Astrocyte of the cerebellum (primary cell): Measurements from ENCODE around the gene KCNB1.
"Not testable (repeated sequence)": the region's sequence is repeated elsewhere in the genome, so short reads cannot be mapped to it uniquely, and the experiment has no call there.

Source experiments
- DNase-seq: peaks from one replicate; pipeline ENCODE4 v3.0.0-alpha.2; 2011; ENCODE audit warnings: low read depth
- H3K4me3 ChIP-seq: 2 replicates; pipeline ENCODE4 v1.5.1; 2011; ENCODE audit warnings: mild to moderate bottlenecking, low read depth, low read length, moderate library complexity
- in situ Hi-C: cut with HindIII; loops from 2 replicates; pipeline ENCODE4 v1.10.0; 2017; ENCODE audit warnings: low sequenced_read_pairs
- TF ChIP-seq, protein P1 (sequence below): IDR thresholded peaks from 2 replicates; pipeline ENCODE4 v1.5.1; 2012; ENCODE audit warnings: low read length, low read depth, moderate library complexity, mild to moderate bottlenecking; ENCODE audit errors: missing control alignments

The KCNB1 gene

DNA sequence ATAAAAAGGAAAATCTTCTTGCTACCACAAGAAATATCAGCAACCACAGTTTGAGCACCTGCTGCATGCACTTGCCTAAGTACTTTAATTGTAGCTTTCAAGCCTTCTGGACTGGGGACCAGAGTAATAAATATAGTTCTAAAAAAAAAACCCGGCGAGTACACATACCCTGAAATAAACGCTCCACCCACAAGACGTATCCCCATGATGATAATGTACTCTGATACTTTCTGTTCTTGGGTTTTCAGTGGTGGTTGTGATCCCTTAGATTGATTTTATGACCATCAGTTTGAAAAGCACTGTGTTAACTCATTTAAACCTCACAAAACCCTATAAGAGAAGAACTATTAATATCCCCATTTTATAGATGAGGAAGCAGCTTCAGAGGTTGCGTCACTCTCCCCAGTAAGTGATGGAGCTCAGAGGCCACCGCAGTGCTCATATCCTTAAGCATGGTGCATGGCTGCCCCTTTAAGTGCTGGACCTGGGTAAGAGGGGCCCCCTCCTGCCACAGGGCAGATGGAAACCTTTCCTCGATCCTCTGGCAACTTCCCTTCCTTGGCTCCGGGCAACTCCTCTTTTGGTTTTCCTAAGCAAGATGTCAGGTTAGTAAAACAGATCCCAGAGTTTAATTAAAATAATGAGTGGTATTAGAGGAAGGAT, 67.3 kb downstream of the KCNB1 start:
- TF ChIP-seq, protein P1, sequence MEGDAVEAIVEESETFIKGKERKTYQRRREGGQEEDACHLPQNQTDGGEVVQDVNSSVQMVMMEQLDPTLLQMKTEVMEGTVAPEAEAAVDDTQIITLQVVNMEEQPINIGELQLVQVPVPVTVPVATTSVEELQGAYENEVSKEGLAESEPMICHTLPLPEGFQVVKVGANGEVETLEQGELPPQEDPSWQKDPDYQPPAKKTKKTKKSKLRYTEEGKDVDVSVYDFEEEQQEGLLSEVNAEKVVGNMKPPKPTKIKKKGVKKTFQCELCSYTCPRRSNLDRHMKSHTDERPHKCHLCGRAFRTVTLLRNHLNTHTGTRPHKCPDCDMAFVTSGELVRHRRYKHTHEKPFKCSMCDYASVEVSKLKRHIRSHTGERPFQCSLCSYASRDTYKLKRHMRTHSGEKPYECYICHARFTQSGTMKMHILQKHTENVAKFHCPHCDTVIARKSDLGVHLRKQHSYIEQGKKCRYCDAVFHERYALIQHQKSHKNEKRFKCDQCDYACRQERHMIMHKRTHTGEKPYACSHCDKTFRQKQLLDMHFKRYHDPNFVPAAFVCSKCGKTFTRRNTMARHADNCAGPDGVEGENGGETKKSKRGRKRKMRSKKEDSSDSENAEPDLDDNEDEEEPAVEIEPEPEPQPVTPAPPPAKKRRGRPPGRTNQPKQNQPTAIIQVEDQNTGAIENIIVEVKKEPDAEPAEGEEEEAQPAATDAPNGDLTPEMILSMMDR = no peak
- H3K4me3 ChIP-seq = no peak overlapping the region
- in situ Hi-C loops = no loop called here
- DNase-seq = no peak

DNA sequence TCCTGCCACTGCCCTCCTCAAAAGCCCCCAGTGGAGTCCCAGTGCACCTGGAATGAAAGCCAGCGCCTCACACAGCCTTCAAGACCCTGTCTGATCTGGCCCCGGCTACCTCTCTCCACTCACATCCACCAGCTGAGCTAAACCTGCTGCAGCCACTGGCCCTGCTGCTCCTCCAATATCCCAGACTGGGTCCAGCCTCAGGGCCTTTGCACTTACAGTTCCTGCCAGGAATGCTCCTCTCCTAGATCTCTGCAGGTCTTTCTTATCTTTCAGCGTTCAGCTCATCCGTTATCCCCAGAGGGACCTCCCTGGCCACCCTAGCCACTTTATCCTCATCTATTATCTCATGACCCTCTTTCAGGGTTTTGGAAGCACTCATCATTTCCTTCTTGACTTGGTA, 68.8 kb downstream of the KCNB1 start:
- H3K4me3 ChIP-seq = no peak overlapping the region
- DNase-seq = no peak
- TF ChIP-seq, protein P1 = no peak
- in situ Hi-C loops = no loop called here

GRCh38 chr20:49412953-49413352, 69.5 kb downstream of the KCNB1 start:
- in situ Hi-C loops = no loop called here
- TF ChIP-seq, protein P1 = no peak
- DNase-seq = no peak
- no peak overlapping the region for H3K4me3 ChIP-seq

GRCh38 chr20:49412254-49412653, 70.2 kb downstream of the KCNB1 start:
- in situ Hi-C loops = no loop called here
- TF ChIP-seq, protein P1 = no peak
- no peak for DNase-seq
- no peak overlapping the region for H3K4me3 ChIP-seq

- DNase-seq = no peak
- TF ChIP-seq, protein P1 = no peak
- in situ Hi-C loops = no loop called here
- H3K4me3 ChIP-seq = no peak overlapping the region
Measured at GRCh38 chr20:49411221-49411925, 71.1 kb downstream of the KCNB1 start.

- H3K4me3 ChIP-seq, in situ Hi-C loops: not testable (repeated sequence)
Measured at GRCh38 chr20:49409975-49410621, 72.4 kb downstream of the KCNB1 start.

More at GRCh38 chr20:49409975-49410621, 72.4 kb downstream of the KCNB1 start:
- not testable (repeated sequence) for DNase-seq
